Liver (tissue), 9 donors: Measurements from ENCODE around the gene TEAD2. TPM values are rescaled to one million over a fixed set of nuclear protein-coding genes. Genes with fewer than 3 reads are reported as not detected.

Experiments used
- DNase-seq: peaks from one replicate; pipeline ENCODE4 v3.0.0-alpha.2; 2017; ENCODE audit warnings: low spot score
- H3K27ac ChIP-seq, 2 donors: one replicate each; pipeline ENCODE4 v1.7.0; 2013; ENCODE audit warnings: inconsistent platforms in 2 of 2, low read length in 2 of 2, control low read depth in 1 of 2, low read depth in 1 of 2, mild to moderate bottlenecking in 1 of 2
- H3K27me3 ChIP-seq, 4 donors: one replicate each; pipeline versions ENCODE4 v1.6.1 to v1.7.0; 2013; ENCODE audit warnings: low read length in 3 of 4, inconsistent platforms in 1 of 4, mild to moderate bottlenecking in 1 of 4, moderate library complexity in 1 of 4; ENCODE audit not compliant: control insufficient read depth in 4 of 4, insufficient read depth in 4 of 4
- H3K36me3 ChIP-seq, 4 donors: one replicate each; pipeline versions ENCODE4 v1.6.1 to v1.7.0; 2013; ENCODE audit warnings: low read length in 3 of 4, mild to moderate bottlenecking in 3 of 4, low read depth in 1 of 4, moderate library complexity in 1 of 4; ENCODE audit not compliant: control insufficient read depth in 4 of 4, insufficient read depth in 3 of 4
- H3K4me1 ChIP-seq, 4 donors: one replicate each; pipeline versions ENCODE4 v1.6.1 to v1.7.0; 2013; ENCODE audit warnings: low read length in 3 of 4, mild to moderate bottlenecking in 3 of 4, moderate library complexity in 1 of 4; ENCODE audit not compliant: control insufficient read depth in 4 of 4, insufficient read depth in 4 of 4
- H3K4me3 ChIP-seq, 3 donors: one replicate each; pipeline versions ENCODE4 v1.6.1 to v1.7.0; 2013; ENCODE audit warnings: low read length in 3 of 3, control low read depth in 1 of 3, low read depth in 1 of 3, mild to moderate bottlenecking in 1 of 3
- H3K9ac ChIP-seq, 2 donors: one replicate each; pipeline ENCODE4 v1.7.0; 2013; ENCODE audit warnings: low read length in 2 of 2, mild to moderate bottlenecking in 2 of 2, moderate library complexity in 2 of 2, control low read depth in 1 of 2, low read depth in 1 of 2
- H3K9me3 ChIP-seq, 4 donors: one replicate each; pipeline versions ENCODE4 v1.6.1 to v1.7.0; 2013; ENCODE audit warnings: low read length in 3 of 4; ENCODE audit not compliant: control insufficient read depth in 4 of 4
- FOXA2 ChIP-seq: IDR thresholded peaks from 2 replicates; pipeline ENCODE4 v1.6.1; 2016; ENCODE audit warnings: antibody characterized with exemption
- GABPA ChIP-seq, 2 donors: IDR thresholded peaks in 1 of 2; conservative IDR thresholded peaks in 1 of 2; 2 replicates each; pipeline ENCODE4 v1.6.1; 2016; ENCODE audit warnings: antibody characterized with exemption in 2 of 2, mild to moderate bottlenecking in 1 of 2, moderate library complexity in 1 of 2
- HNF4A ChIP-seq, 2 donors: conservative IDR thresholded peaks; 2 replicates each; pipeline ENCODE4 v1.6.1; 2016; ENCODE audit warnings: antibody characterized with exemption in 2 of 2, mild to moderate bottlenecking in 2 of 2
- HNF4G ChIP-seq: IDR thresholded peaks from 2 replicates; pipeline ENCODE4 v1.6.1; 2016; ENCODE audit warnings: antibody characterized with exemption
- JUND ChIP-seq, 2 donors: IDR thresholded peaks; 2 replicates each; pipeline ENCODE4 v1.6.1; 2016; ENCODE audit warnings: antibody characterized with exemption in 2 of 2
- NR2F2 ChIP-seq: IDR thresholded peaks from 2 replicates; pipeline ENCODE4 v1.6.1; 2016; ENCODE audit warnings: antibody characterized with exemption
- RXRA ChIP-seq, 2 donors: IDR thresholded peaks; 2 replicates each; pipeline ENCODE4 v1.6.1; 2017 to 2018; ENCODE audit warnings: antibody characterized with exemption in 2 of 2, mild to moderate bottlenecking in 1 of 2
- YY1 ChIP-seq: IDR thresholded peaks from 2 replicates; pipeline ENCODE4 v1.6.1; 2016; ENCODE audit warnings: antibody characterized with exemption, mild to moderate bottlenecking
- WGBS: extraction: QIAGEN DNeasy Blood & Tissue Kit; methylation state at CpG from one replicate; pipeline ENCODE4 v1.1.7; 2013; 5-methylcytosine and 5-hydroxymethylcytosine counted together
- polyA plus RNA-seq, 2 donors: library from polyadenylated mRNA; stranded (reverse) in 1 of 2; unstranded in 1 of 2; fragments of 200-250 nt in 1 of 2; fragments of >200 nt in 1 of 2; fragmentation: Nextera tagmentation in 1 of 2; extraction: Ambion mirVana in 1 of 2; gene quantifications; one replicate each; pipeline versions ENCODE4 v1.2.1 to v1.2.3, GENCODE V29; 2013 to 2015
- total RNA-seq, 2 donors: library from RNA; depleted of rRNA; stranded (reverse); fragments of >200 nt; gene quantifications; one replicate each; pipeline ENCODE4 v1.2.3, GENCODE V29; 2014
- TF ChIP-seq, protein P1 (sequence below): IDR thresholded peaks from 2 replicates; pipeline ENCODE4 v1.6.1; 2016; ENCODE audit warnings: antibody characterized with exemption
- TF ChIP-seq, protein P2 (sequence below): IDR thresholded peaks from 2 replicates; pipeline ENCODE4 v1.6.1; 2016; ENCODE audit warnings: antibody characterized with exemption, mild to moderate bottlenecking
- TF ChIP-seq, protein P3 (sequence below): IDR thresholded peaks from 2 replicates; pipeline ENCODE4 v1.6.1; 2016; ENCODE audit warnings: antibody characterized with exemption
- donor health status: healthy.
- donor health status: healthy.
- donor health status: healthy.
- donor health status: healthy.
- donor health status: healthy.

Gene TEAD2
- total and polyA plus RNA-seq, 4 donors: 3.3 to 8.1 (median 4.4) TPM

DNA sequence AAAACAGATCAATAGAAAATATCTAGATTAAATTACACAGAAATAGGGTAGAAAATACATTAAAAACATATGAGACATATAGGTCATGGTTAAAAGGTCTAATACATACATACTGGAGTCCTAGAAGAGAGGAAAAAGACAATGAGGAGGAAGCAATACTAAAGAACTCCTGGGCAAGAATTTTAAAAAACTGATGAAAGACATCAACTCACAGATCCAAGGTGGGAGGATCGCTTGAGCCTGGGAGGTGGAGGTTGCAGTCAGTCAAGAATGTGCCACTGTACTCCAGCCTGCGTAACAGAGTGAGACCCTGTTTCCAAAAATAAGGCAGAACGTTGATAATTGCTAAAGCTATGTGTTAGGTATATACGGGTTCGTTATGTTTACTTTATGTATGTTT, 20.4 kb upstream of the TEAD2 start:
- TF ChIP-seq HNF4A (conservative IDR thresholded peaks at IDR 0.05) (no peak), JUND (IDR thresholded peaks at IDR 0.05) (no peak)
- no peaks in the 10 kb centered on the region for H3K36me3 ChIP-seq
- H3K4me1 ChIP-seq: no peaks in the 10 kb centered on the region
- no peak for DNase-seq
- H3K9me3 ChIP-seq: peaks cover 0 to 2% (median under 1%) of the 10 kb centered on the region in 4 donors
- no peak overlapping the region for H3K4me3 ChIP-seq
- no peak overlapping the region for H3K27ac ChIP-seq
- H3K9ac ChIP-seq: no peak overlapping the region
- WGBS: 95% methylated on average over 5 of the region's 5 CpGs
- no peaks in the 10 kb centered on the region for H3K27me3 ChIP-seq

DNA sequence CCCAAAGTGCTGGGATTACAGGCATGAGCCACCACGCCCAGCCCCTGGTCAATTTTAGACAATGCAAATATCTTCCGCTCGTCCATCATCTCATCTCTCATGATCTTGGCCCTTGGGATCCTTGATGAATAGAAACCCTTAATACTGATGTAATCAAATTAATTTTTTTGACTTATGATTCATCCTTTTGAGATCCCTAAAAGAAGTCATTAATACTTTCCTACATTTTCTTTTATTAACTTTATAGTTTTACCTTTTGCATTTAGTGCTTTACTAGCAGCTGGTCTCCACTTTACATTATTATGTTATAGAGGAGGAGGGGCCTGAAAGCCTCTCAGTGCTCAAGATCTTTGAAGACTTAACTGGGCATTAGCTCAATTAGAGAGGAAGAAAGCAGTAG, 18.2 kb upstream of the TEAD2 start:
- H3K9ac ChIP-seq: no peak overlapping the region
- H3K27ac ChIP-seq: no peak overlapping the region
- H3K9me3 ChIP-seq: peaks cover 0 to 2% (median under 1%) of the 10 kb centered on the region in 4 donors
- H3K4me3 ChIP-seq: no peak overlapping the region
- no peaks in the 10 kb centered on the region for H3K4me1 ChIP-seq
- H3K36me3 ChIP-seq: no peaks in the 10 kb centered on the region
- WGBS: 98% methylated on average over 3 of the region's 3 CpGs
- DNase-seq: no peak
- TF ChIP-seq, protein P1, sequence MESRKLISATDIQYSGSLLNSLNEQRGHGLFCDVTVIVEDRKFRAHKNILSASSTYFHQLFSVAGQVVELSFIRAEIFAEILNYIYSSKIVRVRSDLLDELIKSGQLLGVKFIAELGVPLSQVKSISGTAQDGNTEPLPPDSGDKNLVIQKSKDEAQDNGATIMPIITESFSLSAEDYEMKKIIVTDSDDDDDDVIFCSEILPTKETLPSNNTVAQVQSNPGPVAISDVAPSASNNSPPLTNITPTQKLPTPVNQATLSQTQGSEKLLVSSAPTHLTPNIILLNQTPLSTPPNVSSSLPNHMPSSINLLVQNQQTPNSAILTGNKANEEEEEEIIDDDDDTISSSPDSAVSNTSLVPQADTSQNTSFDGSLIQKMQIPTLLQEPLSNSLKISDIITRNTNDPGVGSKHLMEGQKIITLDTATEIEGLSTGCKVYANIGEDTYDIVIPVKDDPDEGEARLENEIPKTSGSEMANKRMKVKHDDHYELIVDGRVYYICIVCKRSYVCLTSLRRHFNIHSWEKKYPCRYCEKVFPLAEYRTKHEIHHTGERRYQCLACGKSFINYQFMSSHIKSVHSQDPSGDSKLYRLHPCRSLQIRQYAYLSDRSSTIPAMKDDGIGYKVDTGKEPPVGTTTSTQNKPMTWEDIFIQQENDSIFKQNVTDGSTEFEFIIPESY: no peak
- no peaks in the 10 kb centered on the region for H3K27me3 ChIP-seq

DNA sequence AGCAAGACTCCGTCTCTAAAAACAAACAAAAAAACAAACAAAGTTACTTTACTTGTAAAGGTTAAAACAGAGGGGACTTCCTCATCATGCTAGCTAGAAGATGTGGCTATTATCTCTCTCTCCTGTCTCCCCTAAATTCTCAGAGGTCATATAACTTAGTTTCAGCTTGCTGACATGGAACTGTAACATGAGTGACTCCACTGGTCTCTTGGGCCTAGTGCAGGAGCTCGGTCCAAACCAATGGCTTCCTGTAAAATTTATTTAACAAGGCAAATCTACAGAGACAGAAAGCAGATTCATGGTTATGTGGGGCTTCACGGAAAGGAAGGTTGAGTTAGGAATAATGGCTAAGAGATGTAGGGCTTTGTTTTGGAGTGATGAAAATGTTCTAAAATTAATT, 16.3 kb upstream of the TEAD2 start:
- WGBS: 85% methylated on average over 3 of the region's 3 CpGs
- H3K4me1 ChIP-seq: no peaks in the 10 kb centered on the region
- TF ChIP-seq, protein P2, sequence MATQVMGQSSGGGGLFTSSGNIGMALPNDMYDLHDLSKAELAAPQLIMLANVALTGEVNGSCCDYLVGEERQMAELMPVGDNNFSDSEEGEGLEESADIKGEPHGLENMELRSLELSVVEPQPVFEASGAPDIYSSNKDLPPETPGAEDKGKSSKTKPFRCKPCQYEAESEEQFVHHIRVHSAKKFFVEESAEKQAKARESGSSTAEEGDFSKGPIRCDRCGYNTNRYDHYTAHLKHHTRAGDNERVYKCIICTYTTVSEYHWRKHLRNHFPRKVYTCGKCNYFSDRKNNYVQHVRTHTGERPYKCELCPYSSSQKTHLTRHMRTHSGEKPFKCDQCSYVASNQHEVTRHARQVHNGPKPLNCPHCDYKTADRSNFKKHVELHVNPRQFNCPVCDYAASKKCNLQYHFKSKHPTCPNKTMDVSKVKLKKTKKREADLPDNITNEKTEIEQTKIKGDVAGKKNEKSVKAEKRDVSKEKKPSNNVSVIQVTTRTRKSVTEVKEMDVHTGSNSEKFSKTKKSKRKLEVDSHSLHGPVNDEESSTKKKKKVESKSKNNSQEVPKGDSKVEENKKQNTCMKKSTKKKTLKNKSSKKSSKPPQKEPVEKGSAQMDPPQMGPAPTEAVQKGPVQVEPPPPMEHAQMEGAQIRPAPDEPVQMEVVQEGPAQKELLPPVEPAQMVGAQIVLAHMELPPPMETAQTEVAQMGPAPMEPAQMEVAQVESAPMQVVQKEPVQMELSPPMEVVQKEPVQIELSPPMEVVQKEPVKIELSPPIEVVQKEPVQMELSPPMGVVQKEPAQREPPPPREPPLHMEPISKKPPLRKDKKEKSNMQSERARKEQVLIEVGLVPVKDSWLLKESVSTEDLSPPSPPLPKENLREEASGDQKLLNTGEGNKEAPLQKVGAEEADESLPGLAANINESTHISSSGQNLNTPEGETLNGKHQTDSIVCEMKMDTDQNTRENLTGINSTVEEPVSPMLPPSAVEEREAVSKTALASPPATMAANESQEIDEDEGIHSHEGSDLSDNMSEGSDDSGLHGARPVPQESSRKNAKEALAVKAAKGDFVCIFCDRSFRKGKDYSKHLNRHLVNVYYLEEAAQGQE: no peak
- TF ChIP-seq NR2F2 (no peak), YY1 (no peak), RXRA (IDR thresholded peaks at IDR 0.05) (no peak), HNF4G (no peak), HNF4A (conservative IDR thresholded peaks at IDR 0.05) (no peak), GABPA (IDR thresholded peaks at IDR 0.05 in 1 of 2, conservative IDR thresholded peaks at IDR 0.05 in 1 of 2) (no peak), JUND (IDR thresholded peaks at IDR 0.05) (no peak), FOXA2 (no peak)
- TF ChIP-seq, protein P3, sequence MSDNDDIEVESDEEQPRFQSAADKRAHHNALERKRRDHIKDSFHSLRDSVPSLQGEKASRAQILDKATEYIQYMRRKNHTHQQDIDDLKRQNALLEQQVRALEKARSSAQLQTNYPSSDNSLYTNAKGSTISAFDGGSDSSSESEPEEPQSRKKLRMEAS: no peak

More for the DNA sequence above, 16.3 kb upstream of the TEAD2 start:
- Histone ChIP-seq H3K4me3 (no peak overlapping the region), H3K27me3 (no peaks in the 10 kb centered on the region), H3K36me3 (no peaks in the 10 kb centered on the region), H3K27ac (no peak overlapping the region), H3K9me3 (peaks cover 0 to 2% (median under 1%) of the 10 kb centered on the region in 4 donors), H3K9ac (no peak overlapping the region)
- DNase-seq: no peak
